ENCODE data around the gene MAN2B2.

MAN2B2 gene

GRCh38 chr4:6578221-6578620 lies 3.2 kb downstream of the MAN2B2 start:
- ATAC-seq (replicated peaks) (no peak), DNase-seq (no peak)
- Mint-ChIP-seq H3K27ac (no peak overlapping the region), H3K9me3 (peaks cover 0 to 9% of the 10 kb centered on the region in 2 donors), H3K36me3 (ENCODE audit: insufficient read depth) (peaks cover 36% of the 10 kb centered on the region), H3K4me1 (ENCODE audit: low read depth in 2 of 2) (peaks cover 17 to 18% of the 10 kb centered on the region in 2 donors), H3K4me3 (no peak overlapping the region), H3K27me3 (no peaks in the 10 kb centered on the region)

- Mint-ChIP-seq H3K27me3 (no peaks in the 10 kb centered on the region), H3K36me3 (ENCODE audit: insufficient read depth) (peaks cover 36% of the 10 kb centered on the region), H3K4me1 (ENCODE audit: low read depth in 2 of 2) (peaks cover 15 to 17% of the 10 kb centered on the region in 2 donors), H3K9me3 (peaks cover 0 to 9% of the 10 kb centered on the region in 2 donors), H3K4me3 (no peak overlapping the region), H3K27ac (peak overlapping the region; percentile 3 to 45)
- ATAC-seq (replicated peaks) (no peak), DNase-seq (no peak)
Measured at GRCh38 chr4:6580353-6580752, 5.4 kb downstream of the MAN2B2 start.

- no peak for ATAC-seq (replicated peaks)
Measured at GRCh38 chr4:6581566-6582121, 6.7 kb downstream of the MAN2B2 start.

GRCh38 chr4:6582889-6583490 lies 8.0 kb downstream of the MAN2B2 start:
- H3K27ac Mint-ChIP-seq, result no peak overlapping the region
- peaks cover 4 to 5% of the 10 kb centered on the region in 2 donors for H3K4me1 Mint-ChIP-seq (ENCODE audit: low read depth in 2 of 2)
- no peak for DNase-seq

More at GRCh38 chr4:6581566-6582121, 6.7 kb downstream of the MAN2B2 start:
- no peak for DNase-seq
- Mint-ChIP-seq H3K4me1 (ENCODE audit: low read depth in 2 of 2) (peaks cover 10 to 11% of the 10 kb centered on the region in 2 donors), H3K4me3 (no peak overlapping the region), H3K36me3 (ENCODE audit: insufficient read depth) (peaks cover 39% of the 10 kb centered on the region), H3K27ac (no peak overlapping the region), H3K9me3 (peaks cover 0 to 9% of the 10 kb centered on the region in 2 donors), H3K27me3 (no peaks in the 10 kb centered on the region)

GRCh38 chr4:6584865-6585264 lies 9.9 kb downstream of the MAN2B2 start:
- peaks cover 0 to under 1% of the 10 kb centered on the region in 2 donors for H3K9me3 Mint-ChIP-seq
- H3K4me3 Mint-ChIP-seq, result no peak overlapping the region
- no peak for ATAC-seq (replicated peaks)
- H3K27me3 Mint-ChIP-seq, result no peaks in the 10 kb centered on the region
- peak overlapping the region in 1 of 2 donors; percentile 4 for H3K27ac Mint-ChIP-seq
- peaks cover 43% of the 10 kb centered on the region for H3K36me3 Mint-ChIP-seq (ENCODE audit: insufficient read depth)
- H3K4me1 Mint-ChIP-seq (ENCODE audit: low read depth in 2 of 2), result peaks cover 0 to 2% of the 10 kb centered on the region in 2 donors
- no peak for DNase-seq

More at GRCh38 chr4:6582889-6583490, 8.0 kb downstream of the MAN2B2 start:
- ATAC-seq (replicated peaks), result peak; percentile 48
- no peak overlapping the region for H3K4me3 Mint-ChIP-seq
- peaks cover 42% of the 10 kb centered on the region for H3K36me3 Mint-ChIP-seq (ENCODE audit: insufficient read depth)
- peaks cover 0 to 9% of the 10 kb centered on the region in 2 donors for H3K9me3 Mint-ChIP-seq
- H3K27me3 Mint-ChIP-seq, result no peaks in the 10 kb centered on the region

- DNase-seq (no peak), ATAC-seq (replicated peaks) (no peak)
- Mint-ChIP-seq H3K36me3 (ENCODE audit: insufficient read depth) (peaks cover 41% of the 10 kb centered on the region), H3K27ac (no peak overlapping the region), H3K4me1 (ENCODE audit: low read depth in 2 of 2) (peaks cover 0 to 2% of the 10 kb centered on the region in 2 donors), H3K9me3 (no peaks in the 10 kb centered on the region), H3K27me3 (no peaks in the 10 kb centered on the region), H3K4me3 (no peak overlapping the region)
Measured at GRCh38 chr4:6586715-6587325, 11.8 kb downstream of the MAN2B2 start.

- H3K4me3 Mint-ChIP-seq, result no peak overlapping the region
- ATAC-seq (replicated peaks), result no peak
- peaks cover 44% of the 10 kb centered on the region for H3K36me3 Mint-ChIP-seq (ENCODE audit: insufficient read depth)
- H3K27ac Mint-ChIP-seq, result no peak overlapping the region
- DNase-seq, result no peak
- H3K9me3 Mint-ChIP-seq, result no peaks in the 10 kb centered on the region
- no peaks in the 10 kb centered on the region for H3K4me1 Mint-ChIP-seq (ENCODE audit: low read depth in 2 of 2)
- H3K27me3 Mint-ChIP-seq, result no peaks in the 10 kb centered on the region
Measured at GRCh38 chr4:6589444-6589843, 14.5 kb downstream of the MAN2B2 start.

GRCh38 chr4:6591313-6591712 lies 16.3 kb downstream of the MAN2B2 start:
- DNase-seq (no peak), ATAC-seq (replicated peaks) (no peak)
- Mint-ChIP-seq H3K36me3 (ENCODE audit: insufficient read depth) (peaks cover 44% of the 10 kb centered on the region), H3K4me1 (ENCODE audit: low read depth in 2 of 2) (peaks cover 0 to 3% of the 10 kb centered on the region in 2 donors), H3K4me3 (no peak overlapping the region), H3K27ac (no peak overlapping the region), H3K27me3 (no peaks in the 10 kb centered on the region), H3K9me3 (no peaks in the 10 kb centered on the region)

- no peak overlapping the region for H3K4me3 Mint-ChIP-seq
- ATAC-seq (replicated peaks), result no peak
- H3K9me3 Mint-ChIP-seq, result no peaks in the 10 kb centered on the region
- peaks cover 44% of the 10 kb centered on the region for H3K36me3 Mint-ChIP-seq (ENCODE audit: insufficient read depth)
- peaks cover 0 to 3% of the 10 kb centered on the region in 2 donors for H3K4me1 Mint-ChIP-seq (ENCODE audit: low read depth in 2 of 2)
- H3K27me3 Mint-ChIP-seq, result no peaks in the 10 kb centered on the region
- H3K27ac Mint-ChIP-seq, result no peak overlapping the region
- DNase-seq, result no peak
Measured at GRCh38 chr4:6591781-6592180, 16.8 kb downstream of the MAN2B2 start.

GRCh38 chr4:6592804-6593563 lies 18.0 kb downstream of the MAN2B2 start:
- ATAC-seq (replicated peaks) (no peak), DNase-seq (no peak)
- Mint-ChIP-seq H3K9me3 (no peaks in the 10 kb centered on the region), H3K36me3 (ENCODE audit: insufficient read depth) (peaks cover 39% of the 10 kb centered on the region), H3K4me1 (ENCODE audit: low read depth in 2 of 2) (peaks cover 0 to 3% of the 10 kb centered on the region in 2 donors), H3K27ac (no peak overlapping the region), H3K27me3 (no peaks in the 10 kb centered on the region), H3K4me3 (no peak overlapping the region)

- Mint-ChIP-seq H3K9me3 (no peaks in the 10 kb centered on the region), H3K27me3 (no peaks in the 10 kb centered on the region), H3K4me3 (no peak overlapping the region), H3K27ac (no peak overlapping the region), H3K36me3 (ENCODE audit: insufficient read depth) (peaks cover 28% of the 10 kb centered on the region), H3K4me1 (ENCODE audit: low read depth in 2 of 2) (peaks cover 0 to 3% of the 10 kb centered on the region in 2 donors)
- ATAC-seq (replicated peaks) (no peak), DNase-seq (no peak)
Measured at GRCh38 chr4:6594341-6594740, 19.4 kb downstream of the MAN2B2 start.

GRCh38 chr4:6594826-6595355 lies 19.9 kb downstream of the MAN2B2 start:
- H3K27me3 Mint-ChIP-seq, result no peaks in the 10 kb centered on the region
- peaks cover 23% of the 10 kb centered on the region for H3K36me3 Mint-ChIP-seq (ENCODE audit: insufficient read depth)
- peaks cover 0 to 3% of the 10 kb centered on the region in 2 donors for H3K4me1 Mint-ChIP-seq (ENCODE audit: low read depth in 2 of 2)
- H3K27ac Mint-ChIP-seq, result no peak overlapping the region
- no peak overlapping the region for H3K4me3 Mint-ChIP-seq
- no peaks in the 10 kb centered on the region for H3K9me3 Mint-ChIP-seq
- ATAC-seq (replicated peaks) (no peak), DNase-seq (no peak)

- no peaks in the 10 kb centered on the region for H3K9me3 Mint-ChIP-seq
- DNase-seq (no peak), ATAC-seq (replicated peaks) (no peak)
- no peaks in the 10 kb centered on the region for H3K27me3 Mint-ChIP-seq
- peaks cover 0 to 3% of the 10 kb centered on the region in 2 donors for H3K4me1 Mint-ChIP-seq (ENCODE audit: low read depth in 2 of 2)
- H3K4me3 Mint-ChIP-seq, result no peak overlapping the region
- H3K36me3 Mint-ChIP-seq (ENCODE audit: insufficient read depth), result peaks cover 13% of the 10 kb centered on the region
- H3K27ac Mint-ChIP-seq, result no peak overlapping the region
Measured at GRCh38 chr4:6595897-6596537, 21.0 kb downstream of the MAN2B2 start.

Measured in effector memory CD8-positive, alpha-beta T cell (primary cell).